A549 (cell line): ENCODE data around the gene KCNN1. TPM values are rescaled to one million over a fixed set of nuclear protein-coding genes. Genes with fewer than 3 reads are reported as not detected.

Experiments
- ATAC-seq, 2 experiments: fragments of 200-7000 bp in 1 of 2; fragments of >200 bp in 1 of 2; cut with Nextera tagmentation in 1 of 2; cut with Tn5 transposase in 1 of 2; 3 replicates each; pipeline versions ENCODE4 v1.8.0 to v1.9.1; 2018 to 2020; ENCODE audit warnings: mild to moderate bottlenecking in 1 of 2, moderate library complexity in 1 of 2
- CTCF ChIA-PET: fragments of 300-600 bp; sonication (Branson Sonifier 250); formaldehyde crosslinking; extraction: SDS; loops from one replicate; lab custom pipeline; 2021; ENCODE audit warnings: antibody characterized with exemption, inconsistent platforms; lab: Yijun Ruan, JAX
- POLR2A ChIA-PET: fragments of 350-600 bp; formaldehyde crosslinking; extraction: SDS; loops from one replicate; lab custom pipeline; 2021; ENCODE audit warnings: antibody characterized with exemption, inconsistent platforms; lab: Yijun Ruan, JAX
- DNase-seq, 2 experiments: peaks; one replicate each; pipeline versions ENCODE4 v3.0.0 to v3.0.0-alpha.2; 2011 to 2016; ENCODE audit warnings: low read depth in 1 of 2, low spot score in 1 of 2
- FAIRE-seq: peaks from 2 replicates; lab custom pipeline; 2011; peaks lifted over from hg19 to GRCh38; lab: Jason Lieb, UNC
- H3K27ac ChIP-seq, 2 experiments: fragments of >200 bp; sonication (Bioruptor Twin); formaldehyde crosslinking; 3 replicates each; pipeline ENCODE4 v1.5.1; 2016 to 2017
- H3K4me1 ChIP-seq: fragments of >200 bp; sonication (Bioruptor Twin); formaldehyde crosslinking; 3 replicates; pipeline ENCODE4 v1.6.1; 2016
- H3K4me2 ChIP-seq: fragments of >200 bp; sonication (Bioruptor Twin); formaldehyde crosslinking; 3 replicates; pipeline ENCODE4 v1.6.1; 2016
- H3K4me3 ChIP-seq: fragments of >200 bp; sonication (Bioruptor Twin); formaldehyde crosslinking; 3 replicates; pipeline ENCODE4 v1.5.1; 2016
- H3K9me3 ChIP-seq: fragments of >200 bp; sonication (Bioruptor Twin); formaldehyde crosslinking; 3 replicates; pipeline ENCODE4 v1.6.1; 2016
- CBX8 ChIP-seq: fragments of 200-600 bp; sonication (generic); IDR thresholded peaks from 2 replicates; pipeline ENCODE4 v1.6.1; 2016
- EHMT2 ChIP-seq: fragments of 200-600 bp; sonication (generic); IDR thresholded peaks from 2 replicates; pipeline ENCODE4 v1.6.1; 2016; ENCODE audit warnings: antibody characterized with exemption, low read depth, mild to moderate bottlenecking, moderate library complexity
- EP300 ChIP-seq, 2 experiments: fragments of >200 bp; sonication (Bioruptor Twin); formaldehyde crosslinking; IDR thresholded peaks; 2 replicates in 1 of 2; 3 replicates in 1 of 2; pipeline ENCODE4 v1.6.1; 2016 to 2017
- ESRRA ChIP-seq: fragments of 150-350 bp; IDR thresholded peaks from 2 replicates; pipeline ENCODE4 v1.6.1; 2014; ENCODE audit warnings: mild to moderate bottlenecking, low read length, borderline replicate concordance
- HOXB13 ChIP-seq: fragments of 250-450 bp; sonication (Bioruptor Pico); IDR thresholded peaks from 2 replicates; pipeline ENCODE4 v1.5.0; 2020; ENCODE audit warnings: low read depth, mild to moderate bottlenecking, moderate library complexity
- HOXB5 ChIP-seq: fragments of 250-450 bp; sonication (Bioruptor Pico); IDR thresholded peaks from 2 replicates; pipeline ENCODE4 v1.5.0; 2020; ENCODE audit warnings: mild to moderate bottlenecking, moderate library complexity
- JUNB ChIP-seq: fragments of >200 bp; sonication (Bioruptor Twin); formaldehyde crosslinking; IDR thresholded peaks from 2 replicates; pipeline ENCODE4 v1.6.1; 2016
- KDM5A ChIP-seq: fragments of 200-600 bp; sonication (generic); IDR thresholded peaks from 2 replicates; pipeline ENCODE4 v1.6.1; 2016; ENCODE audit warnings: antibody characterized with exemption, mild to moderate bottlenecking
- MAZ ChIP-seq: fragments of 150-350 bp; IDR thresholded peaks from 2 replicates; pipeline ENCODE4 v1.6.1; 2014; ENCODE audit warnings: antibody characterized with exemption, low read depth, low read length, borderline replicate concordance
- NR3C1 ChIP-seq: fragments of >200 bp; sonication (Bioruptor Twin); formaldehyde crosslinking; IDR thresholded peaks from 3 replicates; pipeline ENCODE4 v1.6.1; 2017
- POLR2A ChIP-seq: IDR thresholded peaks from 2 replicates; pipeline ENCODE4 v1.6.1; 2012; ENCODE audit warnings: mild to moderate bottlenecking, low read length
- RAD21 ChIP-seq, 2 experiments: fragments of >200 bp in 1 of 2; sonication (Bioruptor Twin) in 1 of 2; formaldehyde crosslinking in 1 of 2; IDR thresholded peaks in 1 of 2; conservative IDR thresholded peaks in 1 of 2; 2 replicates in 1 of 2; 3 replicates in 1 of 2; pipeline ENCODE4 v1.6.1; 2012 to 2018; ENCODE audit warnings: inconsistent platforms in 1 of 2
- RNF2 ChIP-seq: fragments of 200-600 bp; sonication (generic); IDR thresholded peaks from 2 replicates; pipeline ENCODE4 v1.6.1; 2016; ENCODE audit warnings: low read depth, mild to moderate bottlenecking, antibody characterized with exemption, moderate library complexity, borderline replicate concordance
- TP53 ChIP-seq: fragments of 250-450 bp; sonication (Bioruptor Pico); IDR thresholded peaks from 2 replicates; pipeline ENCODE4 v1.5.0; 2021; ENCODE audit warnings: mild to moderate bottlenecking, moderate library complexity
- WGBS: methylation state at CpG from one replicate; pipeline ENCODE4 v1.1.6; 2017; ENCODE audit errors: missing lambda C conversion rate; 5-methylcytosine and 5-hydroxymethylcytosine counted together
- polyA plus RNA-seq, 4 experiments: library from polyadenylated mRNA; depleted of rRNA in 3 of 4; stranded (reverse); fragments of >200 nt; fragmentation: RNase III in 1 of 4; extraction: RNeasy Plus Mini Kit Qiagen cat#74134 plus additional on column Dnase treatment in 1 of 4; gene quantifications; 2 replicates in 3 of 4; 3 replicates in 1 of 4; pipeline ENCODE4 v1.2.3, GENCODE V29; 2011 to 2017
- TF ChIP-seq, protein P1 (sequence below): fragments of 200-600 bp; sonication (generic); IDR thresholded peaks from 2 replicates; pipeline ENCODE4 v1.6.1; 2016; ENCODE audit warnings: antibody characterized with exemption, mild to moderate bottlenecking, moderate library complexity
- TF ChIP-seq, protein P2 (sequence below): fragments of 250-450 bp; sonication (Bioruptor Pico); IDR thresholded peaks from 2 replicates; pipeline ENCODE4 v1.5.0; 2020; ENCODE audit warnings: low read depth, mild to moderate bottlenecking, moderate library complexity
- TF ChIP-seq, protein P3 (sequence below): fragments of 150-350 bp; IDR thresholded peaks from 2 replicates; pipeline ENCODE4 v1.6.1; 2014; ENCODE audit warnings: low read depth, mild to moderate bottlenecking, low read length
- TF ChIP-seq, protein P4 (sequence below): IDR thresholded peaks from 2 replicates; pipeline ENCODE4 v1.6.1; 2012

KCNN1 gene
- polyA plus RNA-seq, 2 of the 4 experiments (the other 2 are of a cell fraction) = 0.43 to 0.85 TPM

DNA sequence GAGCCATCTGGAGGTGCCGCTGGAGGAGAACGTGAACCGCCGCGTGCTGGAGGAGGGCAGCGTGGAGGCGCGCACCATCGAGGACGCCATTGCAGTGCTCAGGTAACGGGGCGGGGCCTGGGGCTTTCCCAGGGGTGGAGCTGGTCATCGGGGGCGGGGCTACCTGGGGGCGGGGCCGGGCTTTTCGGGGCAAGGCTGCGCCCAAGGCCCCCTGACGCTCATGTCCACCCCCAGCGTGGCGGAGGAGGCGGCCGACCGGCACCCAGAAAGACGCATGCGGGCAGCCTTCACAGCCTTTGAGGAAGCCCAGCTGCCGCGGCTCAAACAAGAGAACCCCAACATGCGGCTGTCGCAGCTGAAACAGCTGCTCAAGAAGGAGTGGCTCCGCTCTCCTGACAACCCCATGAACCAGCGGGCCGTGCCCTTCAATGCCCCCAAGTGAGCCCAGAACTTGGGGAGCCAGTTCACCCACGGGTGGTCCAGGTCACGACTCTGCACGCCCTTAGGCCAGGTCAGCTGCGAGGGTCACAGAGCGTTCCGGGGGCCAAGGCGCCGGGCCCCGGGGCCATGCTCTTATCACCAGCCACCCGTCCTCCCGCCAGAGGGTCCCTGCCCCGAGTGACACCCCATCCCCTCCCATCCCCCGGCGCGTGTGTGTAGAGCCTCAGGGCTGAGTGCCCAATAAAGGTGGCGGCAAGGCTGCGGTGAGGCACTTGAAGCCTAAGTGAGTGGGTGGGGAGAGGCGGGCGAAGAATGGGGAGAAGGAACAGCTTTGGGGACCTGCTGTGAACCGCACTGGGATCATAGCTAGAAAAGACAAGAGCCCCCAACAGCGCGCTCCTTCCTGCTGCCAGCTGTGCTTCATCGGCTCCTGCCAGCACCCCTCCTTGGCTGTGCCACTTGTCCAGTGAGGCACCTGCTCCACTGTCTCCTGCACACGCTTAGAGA is 23.4 kb upstream of the KCNN1 start:
- ChIA-PET POLR2A (no interaction called here), CTCF (interaction anchor here (0.5 to 24.1 kb wide), 7 partner anchors 9 to 73 kb away, joined by 3 to 493 read pairs (median 6); partner anchors contain the start of gene CCDC124)
- no peak for DNase-seq
- Histone ChIP-seq H3K9me3 (no peaks in the 10 kb centered on the region), H3K27ac (no peak overlapping the region), H3K4me1 (peaks cover 13% of the 10 kb centered on the region; the same call in 2 of the 3 replicates), H3K4me3 (no peak overlapping the region), H3K4me2 (no peak overlapping the region)
- WGBS = 92% methylated on average over 8 of the region's 57 CpGs
- no peak for FAIRE-seq
- no peak for ATAC-seq
- no peak for TF ChIP-seq MAZ
- TF ChIP-seq, protein P1, sequence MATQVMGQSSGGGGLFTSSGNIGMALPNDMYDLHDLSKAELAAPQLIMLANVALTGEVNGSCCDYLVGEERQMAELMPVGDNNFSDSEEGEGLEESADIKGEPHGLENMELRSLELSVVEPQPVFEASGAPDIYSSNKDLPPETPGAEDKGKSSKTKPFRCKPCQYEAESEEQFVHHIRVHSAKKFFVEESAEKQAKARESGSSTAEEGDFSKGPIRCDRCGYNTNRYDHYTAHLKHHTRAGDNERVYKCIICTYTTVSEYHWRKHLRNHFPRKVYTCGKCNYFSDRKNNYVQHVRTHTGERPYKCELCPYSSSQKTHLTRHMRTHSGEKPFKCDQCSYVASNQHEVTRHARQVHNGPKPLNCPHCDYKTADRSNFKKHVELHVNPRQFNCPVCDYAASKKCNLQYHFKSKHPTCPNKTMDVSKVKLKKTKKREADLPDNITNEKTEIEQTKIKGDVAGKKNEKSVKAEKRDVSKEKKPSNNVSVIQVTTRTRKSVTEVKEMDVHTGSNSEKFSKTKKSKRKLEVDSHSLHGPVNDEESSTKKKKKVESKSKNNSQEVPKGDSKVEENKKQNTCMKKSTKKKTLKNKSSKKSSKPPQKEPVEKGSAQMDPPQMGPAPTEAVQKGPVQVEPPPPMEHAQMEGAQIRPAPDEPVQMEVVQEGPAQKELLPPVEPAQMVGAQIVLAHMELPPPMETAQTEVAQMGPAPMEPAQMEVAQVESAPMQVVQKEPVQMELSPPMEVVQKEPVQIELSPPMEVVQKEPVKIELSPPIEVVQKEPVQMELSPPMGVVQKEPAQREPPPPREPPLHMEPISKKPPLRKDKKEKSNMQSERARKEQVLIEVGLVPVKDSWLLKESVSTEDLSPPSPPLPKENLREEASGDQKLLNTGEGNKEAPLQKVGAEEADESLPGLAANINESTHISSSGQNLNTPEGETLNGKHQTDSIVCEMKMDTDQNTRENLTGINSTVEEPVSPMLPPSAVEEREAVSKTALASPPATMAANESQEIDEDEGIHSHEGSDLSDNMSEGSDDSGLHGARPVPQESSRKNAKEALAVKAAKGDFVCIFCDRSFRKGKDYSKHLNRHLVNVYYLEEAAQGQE = no peak
- TF ChIP-seq TP53 (CRISPR knock-in tag) = no peak
- TF ChIP-seq JUNB = no peak
- TF ChIP-seq KDM5A = no peak
- TF ChIP-seq NR3C1 = no peak
- no peak for TF ChIP-seq ESRRA
- no peak for TF ChIP-seq HOXB5 (CRISPR knock-in tag)
- TF ChIP-seq CBX8 = no peak
- TF ChIP-seq, protein P2, sequence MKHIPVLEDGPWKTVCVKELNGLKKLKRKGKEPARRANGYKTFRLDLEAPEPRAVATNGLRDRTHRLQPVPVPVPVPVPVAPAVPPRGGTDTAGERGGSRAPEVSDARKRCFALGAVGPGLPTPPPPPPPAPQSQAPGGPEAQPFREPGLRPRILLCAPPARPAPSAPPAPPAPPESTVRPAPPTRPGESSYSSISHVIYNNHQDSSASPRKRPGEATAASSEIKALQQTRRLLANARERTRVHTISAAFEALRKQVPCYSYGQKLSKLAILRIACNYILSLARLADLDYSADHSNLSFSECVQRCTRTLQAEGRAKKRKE (CRISPR knock-in tag) = no peak

DNA sequence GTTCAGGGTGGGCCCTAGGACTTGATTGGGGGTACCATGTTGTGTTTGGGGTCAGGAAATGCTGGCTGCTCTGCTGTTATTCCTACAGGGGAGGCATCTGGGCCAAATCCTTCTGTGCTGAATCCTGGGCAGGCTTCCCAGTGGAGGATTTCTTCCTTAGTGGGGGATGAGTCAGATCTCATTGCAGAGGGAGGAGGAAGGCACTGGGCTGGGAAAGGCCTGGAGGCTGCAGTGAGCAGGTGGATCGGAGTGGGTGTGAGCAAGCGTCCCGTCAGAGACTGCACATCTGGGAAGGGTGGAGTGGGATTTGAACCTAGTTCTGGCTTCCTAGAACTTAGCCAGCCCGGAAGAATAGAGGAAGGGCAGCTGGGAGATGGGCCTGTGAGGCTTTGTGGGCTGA is 22.6 kb upstream of the KCNN1 start:
- no peak for FAIRE-seq
- 72% methylated on average over 4 of the region's 4 CpGs for WGBS
- H3K4me3 ChIP-seq = no peak overlapping the region
- H3K4me1 ChIP-seq = peaks cover 13% of the 10 kb centered on the region; the same call in 2 of the 3 replicates
- CTCF ChIA-PET = interaction anchor here (1.0 to 24.1 kb wide), 4 partner anchors 10 to 73 kb away, joined by 4 to 493 read pairs (median 38); partner anchors contain the start of gene CCDC124
- no peak for DNase-seq
- TF ChIP-seq, protein P3, sequence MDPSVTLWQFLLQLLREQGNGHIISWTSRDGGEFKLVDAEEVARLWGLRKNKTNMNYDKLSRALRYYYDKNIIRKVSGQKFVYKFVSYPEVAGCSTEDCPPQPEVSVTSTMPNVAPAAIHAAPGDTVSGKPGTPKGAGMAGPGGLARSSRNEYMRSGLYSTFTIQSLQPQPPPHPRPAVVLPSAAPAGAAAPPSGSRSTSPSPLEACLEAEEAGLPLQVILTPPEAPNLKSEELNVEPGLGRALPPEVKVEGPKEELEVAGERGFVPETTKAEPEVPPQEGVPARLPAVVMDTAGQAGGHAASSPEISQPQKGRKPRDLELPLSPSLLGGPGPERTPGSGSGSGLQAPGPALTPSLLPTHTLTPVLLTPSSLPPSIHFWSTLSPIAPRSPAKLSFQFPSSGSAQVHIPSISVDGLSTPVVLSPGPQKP = no peak
- TF ChIP-seq KDM5A = no peak
- TF ChIP-seq, protein P4, sequence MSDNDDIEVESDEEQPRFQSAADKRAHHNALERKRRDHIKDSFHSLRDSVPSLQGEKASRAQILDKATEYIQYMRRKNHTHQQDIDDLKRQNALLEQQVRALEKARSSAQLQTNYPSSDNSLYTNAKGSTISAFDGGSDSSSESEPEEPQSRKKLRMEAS = no peak
- no peak for TF ChIP-seq RNF2
- no peak for TF ChIP-seq EP300 (IDR thresholded peaks at IDR 0.05)
- TF ChIP-seq POLR2A = no peak
- no peak for TF ChIP-seq EHMT2
- TF ChIP-seq RAD21 (conservative IDR thresholded peaks at IDR 0.05 in 1 of 2, IDR thresholded peaks at IDR 0.05 in 1 of 2) = no peak
- no peak for TF ChIP-seq HOXB13 (CRISPR knock-in tag)
- H3K27ac ChIP-seq = no peak overlapping the region
- no peaks in the 10 kb centered on the region for H3K9me3 ChIP-seq
- POLR2A ChIA-PET = no interaction called here
- no peak for ATAC-seq
- H3K4me2 ChIP-seq = no peak overlapping the region
